Mesothelial cell of epicardium (in vitro differentiated cells): ENCODE data around the gene WDR36. TPM values are rescaled to one million over a fixed set of nuclear protein-coding genes. Genes with fewer than 3 reads are reported as not detected.
A peak's percentile ranks its signal among the peaks of the same experiment; 100 is the strongest.

ENCODE experiments used
- DNase-seq, 2 experiments: peaks; one replicate each; pipeline ENCODE4 v3.0.0; 2021; ENCODE audit warnings: low spot score in 2 of 2; ENCODE audit not compliant: unreplicated experiment in 2 of 2
- H3K27ac Mint-ChIP-seq: 2 replicates; pipeline ENCODE4 v1.8.0; 2021; ENCODE audit warnings: mixed read lengths
- H3K27me3 Mint-ChIP-seq: 2 replicates; pipeline ENCODE4 v1.8.0; 2021; ENCODE audit warnings: low read depth, mixed read lengths
- H3K36me3 Mint-ChIP-seq: 2 replicates; pipeline ENCODE4 v1.8.0; 2021; ENCODE audit warnings: mixed read lengths
- H3K4me1 Mint-ChIP-seq: 2 replicates; pipeline ENCODE4 v1.8.0; 2021; ENCODE audit warnings: mixed read lengths
- H3K4me3 Mint-ChIP-seq: 2 replicates; pipeline ENCODE4 v1.8.0; 2021; ENCODE audit warnings: mild to moderate bottlenecking, moderate library complexity, mixed read lengths
- H3K9me3 Mint-ChIP-seq: 2 replicates; pipeline ENCODE4 v1.8.0; 2021; ENCODE audit warnings: mixed read lengths
- CTCF ChIP-seq: fragments of 200-600 bp; sonication (generic); IDR thresholded peaks from one replicate; pipeline ENCODE4 v1.5.0; 2021; ENCODE audit warnings: antibody characterized with exemption; ENCODE audit not compliant: unreplicated experiment
- total RNA-seq: library from RNA; stranded (reverse); gene quantifications from 3 replicates; pipeline ENCODE4 v1.2.1, GENCODE V29; 2021

Gene WDR36
- total RNA-seq, 1 donor from 2014 or later, result 37.6 TPM

GRCh38 chr5:111124793-111125192 lies 32.6 kb downstream of the WDR36 start:
- H3K9me3 Mint-ChIP-seq, result peaks cover 1% of the 10 kb centered on the region
- no peaks in the 10 kb centered on the region for H3K27me3 Mint-ChIP-seq
- H3K4me3 Mint-ChIP-seq, result no peak overlapping the region
- TF ChIP-seq CTCF, result no peak
- peaks cover 33% of the 10 kb centered on the region for H3K4me1 Mint-ChIP-seq
- peaks cover 36% of the 10 kb centered on the region for H3K36me3 Mint-ChIP-seq
- H3K27ac Mint-ChIP-seq, result peak overlapping the region; percentile 59
- no peak for DNase-seq

- peaks cover 4% of the 10 kb centered on the region for H3K9me3 Mint-ChIP-seq
- no peaks in the 10 kb centered on the region for H3K27me3 Mint-ChIP-seq
- no peak for TF ChIP-seq CTCF
- H3K27ac Mint-ChIP-seq, result peak overlapping the region; percentile 94
- H3K4me3 Mint-ChIP-seq, result no peak overlapping the region
- H3K4me1 Mint-ChIP-seq, result peaks cover 48% of the 10 kb centered on the region
- DNase-seq, result no peak
- peaks cover 27% of the 10 kb centered on the region for H3K36me3 Mint-ChIP-seq
Measured at GRCh38 chr5:111126896-111127295, 34.7 kb downstream of the WDR36 start.

DNA sequence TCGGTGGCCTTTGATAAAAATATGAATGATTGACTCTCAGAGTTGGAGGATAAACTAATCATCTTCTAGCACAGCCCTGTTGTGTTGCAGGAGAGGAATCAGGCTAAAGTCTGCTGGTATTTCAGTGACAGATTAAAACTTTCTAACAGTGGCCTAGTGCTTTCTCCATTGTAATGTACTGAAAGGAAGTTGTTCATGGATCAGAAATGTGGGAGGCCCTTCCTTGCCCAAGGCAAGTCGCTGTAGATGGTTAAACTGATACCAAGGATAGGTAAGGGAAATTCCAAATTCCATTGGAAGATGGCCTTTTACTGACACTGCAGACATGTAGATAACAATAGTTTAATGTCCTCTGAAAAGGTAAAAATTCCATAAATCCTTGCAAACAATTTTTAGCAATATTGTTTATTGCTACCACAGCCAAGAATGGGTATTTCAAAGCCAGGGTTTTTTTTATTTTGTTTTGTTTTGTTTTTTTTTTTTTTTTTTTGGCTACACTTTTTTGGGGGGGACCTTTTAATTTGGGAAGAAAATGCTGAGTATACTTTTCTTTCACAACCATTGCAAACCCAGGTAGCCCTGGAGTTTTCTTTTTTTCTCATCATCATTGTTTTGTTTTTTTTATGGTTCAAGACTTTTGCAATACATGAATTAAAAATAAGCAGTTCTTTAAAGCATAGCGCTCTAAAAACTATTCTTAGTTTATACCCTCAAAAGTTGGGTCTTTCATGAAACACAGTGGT lies 35.5 kb downstream of the WDR36 start:
- H3K27ac Mint-ChIP-seq, result peak overlapping the region; percentile 94
- no peak for TF ChIP-seq CTCF
- H3K4me1 Mint-ChIP-seq, result peaks cover 55% of the 10 kb centered on the region
- H3K36me3 Mint-ChIP-seq, result peaks cover 24% of the 10 kb centered on the region
- H3K9me3 Mint-ChIP-seq, result peaks cover 4% of the 10 kb centered on the region
- H3K4me3 Mint-ChIP-seq, result no peak overlapping the region
- no peaks in the 10 kb centered on the region for H3K27me3 Mint-ChIP-seq
- no peak for DNase-seq

DNA sequence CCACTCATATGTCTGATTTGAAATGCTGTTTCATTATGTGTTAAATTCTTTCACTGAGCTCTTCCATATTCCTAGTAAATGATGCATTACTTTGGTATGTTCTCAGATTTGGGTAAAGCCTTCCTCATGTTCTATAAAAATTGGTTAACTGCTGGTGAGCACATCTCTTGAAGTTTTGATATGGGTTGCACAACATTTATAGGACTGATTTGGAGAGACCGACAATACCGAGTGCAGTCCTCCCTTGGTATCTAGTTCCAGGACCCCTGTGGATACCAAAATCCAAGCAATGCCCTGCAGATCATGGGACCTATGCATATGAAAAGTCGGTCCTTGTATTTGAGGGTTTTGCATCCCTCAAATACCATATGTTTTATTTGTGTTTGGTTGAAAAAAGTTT lies 37.8 kb downstream of the WDR36 start:
- Mint-ChIP-seq H3K4me1 (peaks cover 78% of the 10 kb centered on the region), H3K27me3 (no peaks in the 10 kb centered on the region), H3K9me3 (peaks cover 4% of the 10 kb centered on the region), H3K27ac (no peak overlapping the region), H3K4me3 (no peak overlapping the region), H3K36me3 (peaks cover 13% of the 10 kb centered on the region)
- TF ChIP-seq CTCF, result no peak
- no peak for DNase-seq

- Mint-ChIP-seq H3K4me1 (peaks cover 84% of the 10 kb centered on the region), H3K27ac (peak overlapping the region; percentile 59)
Measured at GRCh38 chr5:111131356-111131755, 39.2 kb downstream of the WDR36 start.

More at GRCh38 chr5:111131356-111131755, 39.2 kb downstream of the WDR36 start:
- no peak for TF ChIP-seq CTCF
- peaks cover 11% of the 10 kb centered on the region for H3K36me3 Mint-ChIP-seq
- H3K27me3 Mint-ChIP-seq, result no peaks in the 10 kb centered on the region
- H3K4me3 Mint-ChIP-seq, result no peak overlapping the region
- peaks cover 4% of the 10 kb centered on the region for H3K9me3 Mint-ChIP-seq
- no peak for DNase-seq
